Activated CD8-positive, alpha-beta T cell treated with anti-CD3 and anti-CD28 coated beads for 36 hours (primary cell): ENCODE data around the gene PPOX. TPM values are rescaled to one million over a fixed set of nuclear protein-coding genes. Genes with fewer than 3 reads are reported as not detected.

Experiments used
- ATAC-seq: fragments of 200-7000 bp; cut with Tn5 transposase; one replicate; pipeline ENCODE4 v1.10.0; 2021; ENCODE audit warnings: mild to moderate bottlenecking, moderate library complexity
- CTCF ChIA-PET: fragments of 350-600 bp; sonication (Branson Sonifier 250); formaldehyde crosslinking; loops from one replicate; lab custom pipeline; 2021; ENCODE audit warnings: antibody characterized with exemption; lab: Charles Lee
- POLR2A ChIA-PET: fragments of 350-600 bp; sonication (Branson Sonifier 250); formaldehyde crosslinking; loops from one replicate; lab custom pipeline; 2021; ENCODE audit warnings: antibody characterized with exemption; lab: Charles Lee
- DNase-seq: peaks from one replicate; pipeline ENCODE4 v3.0.0-alpha.2; 2020
- H3K27ac Mint-ChIP-seq: one replicate; pipeline ENCODE4 v1.8.0; 2021; ENCODE audit warnings: mild to moderate bottlenecking, mixed read lengths
- H3K27me3 Mint-ChIP-seq: one replicate; pipeline ENCODE4 v1.8.0; 2021; ENCODE audit warnings: mixed read lengths
- H3K36me3 Mint-ChIP-seq: one replicate; pipeline ENCODE4 v1.8.0; 2021; ENCODE audit warnings: low read depth, mixed read lengths
- H3K4me1 Mint-ChIP-seq: one replicate; pipeline ENCODE4 v1.8.0; 2021; ENCODE audit warnings: low read depth, mixed read lengths
- H3K4me3 Mint-ChIP-seq: one replicate; pipeline ENCODE4 v1.8.0; 2021; ENCODE audit warnings: mild to moderate bottlenecking, moderate library complexity, mixed read lengths
- H3K9me3 Mint-ChIP-seq: one replicate; pipeline ENCODE4 v1.8.0; 2021; ENCODE audit warnings: mixed read lengths
- CTCF ChIP-seq: fragments of 200-600 bp; IDR thresholded peaks from one replicate; pipeline ENCODE4 v1.8.0; 2022; ENCODE audit warnings: antibody characterized with exemption, mild to moderate bottlenecking
- intact Hi-C: fragments of 100-400 bp; cut with micrococcal nuclease; formaldehyde crosslinking; loops from one replicate; pipeline ENCODE4 v1.10.0; 2022
- total RNA-seq, 2 experiments: library from RNA; stranded (reverse); gene quantifications; one replicate each; pipeline ENCODE4 v1.2.3, GENCODE V29; 2021

The PPOX gene
- total RNA-seq, 2 experiments from 2014 or later: 24.4 to 24.9 TPM

GRCh38 chr1:161130266-161130665 is 36.0 kb upstream of the PPOX start:
- ATAC-seq (no peak), DNase-seq (no peak)
- peaks cover 43% of the 10 kb centered on the region for H3K36me3 Mint-ChIP-seq
- ChIA-PET POLR2A (interaction anchor here (0.6 to 1.0 kb wide), 3 partner anchors 24 to 689 kb away, joined by 3 to 4 read pairs (median 3); no protein-coding TSS in a partner anchor), CTCF (interaction anchor here (1.1 kb wide), 1 partner anchor 29 kb away, joined by 3 read pairs; no protein-coding TSS in a partner anchor)
- peak overlapping the region; percentile 55 for H3K27ac Mint-ChIP-seq
- intact Hi-C loops: no loop called here
- H3K9me3 Mint-ChIP-seq: no peaks in the 10 kb centered on the region
- H3K4me1 Mint-ChIP-seq: peaks cover 49% of the 10 kb centered on the region
- TF ChIP-seq CTCF: no peak
- H3K4me3 Mint-ChIP-seq: no peak overlapping the region
- H3K27me3 Mint-ChIP-seq: no peaks in the 10 kb centered on the region

- CTCF ChIA-PET: interaction anchor here (1.1 to 3.0 kb wide), 4 partner anchors 34 to 134 kb away, joined by 3 to 10 read pairs (median 5); partner anchors contain the start of genes KLHDC9 and PPOX
- Mint-ChIP-seq H3K9me3 (no peaks in the 10 kb centered on the region), H3K36me3 (peaks cover 38% of the 10 kb centered on the region), H3K27ac (no peak overlapping the region), H3K4me3 (no peak overlapping the region), H3K4me1 (peaks cover 46% of the 10 kb centered on the region), H3K27me3 (no peaks in the 10 kb centered on the region)
- POLR2A ChIA-PET: interaction anchor here (0.8 to 3.6 kb wide), 5 partner anchors 12 to 58 kb away, joined by 3 to 23 read pairs (median 6); partner anchors contain the start of gene UFC1
- DNase-seq: peak; percentile 28
- TF ChIP-seq CTCF: no peak
- intact Hi-C loops: no loop called here
- no peak for ATAC-seq
Observed at GRCh38 chr1:161131523-161132409, 34.5 kb upstream of the PPOX start.

- ATAC-seq (peak; percentile 95), DNase-seq (peak; percentile 95)
- POLR2A ChIA-PET: interaction anchor here (0.6 to 3.6 kb wide), 15 partner anchors 9 to 331 kb away, joined by 3 to 23 read pairs (median 4); partner anchors contain the start of genes NDUFS2 and UFC1
- CTCF ChIA-PET: interaction anchor here (0.6 to 3.0 kb wide), 6 partner anchors 11 to 135 kb away, joined by 3 to 10 read pairs (median 4); partner anchors contain the start of genes KLHDC9 and PPOX
- no peak for TF ChIP-seq CTCF
- H3K36me3 Mint-ChIP-seq: peaks cover 31% of the 10 kb centered on the region
- H3K27ac Mint-ChIP-seq: no peak within 1 kb of the TSS
- no peak within 1 kb of the TSS for H3K4me3 Mint-ChIP-seq
- intact Hi-C loops: no loop called here
- H3K4me1 Mint-ChIP-seq: peaks cover 41% of the 10 kb centered on the region
- H3K9me3 Mint-ChIP-seq: no peaks in the 10 kb centered on the region
- no peaks in the 10 kb centered on the region for H3K27me3 Mint-ChIP-seq
Observed at GRCh38 chr1:161132410-161133219, 33.6 kb upstream of the PPOX start, which contains the start of gene DEDD. TSS of gene DEDD (minus strand) at chr1:161132667. CDS start at chr1:161124462, 8,205 bp downstream.

- Mint-ChIP-seq H3K27ac (no peak overlapping the region), H3K27me3 (no peaks in the 10 kb centered on the region), H3K4me1 (peaks cover 38% of the 10 kb centered on the region), H3K4me3 (no peak overlapping the region), H3K9me3 (no peaks in the 10 kb centered on the region), H3K36me3 (peaks cover 24% of the 10 kb centered on the region)
- ATAC-seq: no peak
- no peak for TF ChIP-seq CTCF
- ChIA-PET POLR2A (interaction anchor here (0.6 to 3.6 kb wide), 14 partner anchors 8 to 332 kb away, joined by 3 to 23 read pairs (median 4); partner anchors contain the start of genes NDUFS2 and UFC1), CTCF (interaction anchor here (0.6 to 3.0 kb wide), 6 partner anchors 10 to 136 kb away, joined by 3 to 10 read pairs (median 4); partner anchors contain the start of genes KLHDC9 and PPOX)
- DNase-seq: no peak
- intact Hi-C loops: no loop called here
Observed at GRCh38 chr1:161133220-161133740, 32.9 kb upstream of the PPOX start.
